Kidney glomerular epithelial cell (primary cell): ENCODE data around the gene MROH7.

ENCODE experiments used
- DNase-seq: peaks from one replicate; lab custom pipeline; 2025; lab: John Stamatoyannopoulos, UW

The MROH7 gene

DNA sequence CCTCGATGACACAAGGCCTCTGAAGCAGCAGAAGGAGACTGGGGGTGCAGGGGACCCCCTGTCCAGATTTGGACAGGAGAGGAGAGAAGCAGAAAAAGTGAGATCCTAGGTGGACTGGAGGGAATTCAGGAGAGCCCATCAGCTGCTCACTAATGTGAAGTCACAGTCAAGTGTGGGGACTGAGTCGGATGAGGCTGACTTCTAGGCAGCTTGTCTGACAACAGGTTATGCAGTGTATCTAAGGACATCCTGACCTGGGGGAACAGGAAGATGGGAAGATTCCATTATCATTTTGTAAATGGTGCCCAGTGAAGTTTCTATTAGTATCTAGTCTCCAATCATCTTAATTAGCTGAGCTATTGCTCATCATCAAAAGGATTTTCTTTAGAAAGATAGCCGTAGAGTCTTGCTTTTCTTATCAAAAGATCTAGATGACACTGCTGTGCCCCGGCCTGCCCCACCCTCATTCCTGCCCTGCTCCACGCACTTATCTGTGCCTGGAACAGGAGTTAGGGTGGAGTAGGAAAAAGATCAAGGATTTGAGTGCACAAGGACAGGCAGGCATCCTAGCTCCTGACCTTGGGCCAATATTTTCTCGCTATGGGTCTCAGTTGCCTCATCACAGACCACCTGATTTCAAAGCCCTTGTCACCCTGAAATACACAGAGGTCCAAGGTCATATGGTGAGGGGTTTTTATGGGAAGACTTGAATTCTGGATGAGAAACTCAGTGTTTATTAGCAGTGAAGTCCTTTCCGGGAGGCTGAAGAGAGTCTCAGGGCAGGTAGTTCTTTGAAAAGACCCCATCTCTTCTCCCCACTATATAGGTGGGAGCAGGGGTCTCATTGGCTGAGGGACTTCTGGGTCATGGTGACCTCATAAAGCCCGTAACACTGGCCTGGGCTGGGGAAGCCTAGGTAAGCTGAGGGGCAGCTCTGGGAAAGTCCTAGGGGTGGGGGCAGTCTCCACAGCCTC is at the start of gene MROH7:
Gene MROH7 (plus strand): TSS at position 924 of the 974 bp plus-strand sequence. CDS start 11,141 bp downstream, outside the sequence.
- DNase-seq: no peak

DNA sequence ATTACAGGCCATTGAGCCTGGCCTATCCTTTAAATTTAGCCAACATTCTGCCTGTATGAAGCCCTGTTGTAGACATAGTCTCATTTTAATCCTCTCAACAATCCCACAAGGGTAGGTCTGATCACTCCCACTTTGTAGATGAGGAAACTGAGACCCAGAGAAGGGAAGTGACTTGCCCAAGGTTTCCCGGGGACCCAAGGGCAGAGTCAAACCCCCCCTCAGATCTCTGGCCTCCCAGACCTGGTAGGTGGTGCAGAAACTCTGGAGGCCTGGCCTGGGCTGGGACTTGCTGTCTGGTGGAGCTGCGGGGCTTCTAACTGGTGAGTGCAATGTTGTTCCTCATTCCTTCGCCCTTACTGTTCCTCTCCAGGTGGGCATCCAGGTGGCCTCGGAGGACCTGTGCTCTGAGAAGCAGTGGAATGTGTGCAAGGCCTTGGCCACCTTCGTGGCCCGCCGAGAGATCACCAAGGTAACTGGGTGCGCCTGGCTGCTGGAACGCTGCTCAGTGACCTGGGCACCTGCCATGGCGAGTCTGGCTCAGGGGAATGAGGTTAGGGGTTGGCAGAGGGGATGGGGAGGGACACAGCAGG is 47.9 kb upstream of the MROH7 start:
- DNase-seq: no peak

DNA sequence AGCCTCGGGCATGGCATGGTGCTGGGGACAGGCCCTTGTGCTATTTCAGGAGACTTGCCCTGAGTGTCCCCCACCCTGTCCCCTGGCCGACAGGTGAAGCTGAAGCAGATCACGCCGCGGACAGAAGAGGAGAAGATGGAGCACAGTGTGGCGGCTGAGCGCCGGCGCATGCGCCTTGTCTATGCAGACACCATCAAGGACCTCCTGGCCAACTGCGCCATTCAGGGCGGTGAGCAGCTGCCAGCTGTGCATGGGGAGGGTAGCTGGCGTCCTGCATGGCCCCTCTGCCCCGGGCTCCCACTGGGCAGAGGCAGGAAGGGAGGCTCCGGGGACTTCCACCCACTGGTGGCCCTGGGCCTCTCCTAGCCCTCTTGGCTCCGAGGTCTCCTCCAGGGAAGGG is 47.1 kb upstream of the MROH7 start:
- DNase-seq: no peak

DNA sequence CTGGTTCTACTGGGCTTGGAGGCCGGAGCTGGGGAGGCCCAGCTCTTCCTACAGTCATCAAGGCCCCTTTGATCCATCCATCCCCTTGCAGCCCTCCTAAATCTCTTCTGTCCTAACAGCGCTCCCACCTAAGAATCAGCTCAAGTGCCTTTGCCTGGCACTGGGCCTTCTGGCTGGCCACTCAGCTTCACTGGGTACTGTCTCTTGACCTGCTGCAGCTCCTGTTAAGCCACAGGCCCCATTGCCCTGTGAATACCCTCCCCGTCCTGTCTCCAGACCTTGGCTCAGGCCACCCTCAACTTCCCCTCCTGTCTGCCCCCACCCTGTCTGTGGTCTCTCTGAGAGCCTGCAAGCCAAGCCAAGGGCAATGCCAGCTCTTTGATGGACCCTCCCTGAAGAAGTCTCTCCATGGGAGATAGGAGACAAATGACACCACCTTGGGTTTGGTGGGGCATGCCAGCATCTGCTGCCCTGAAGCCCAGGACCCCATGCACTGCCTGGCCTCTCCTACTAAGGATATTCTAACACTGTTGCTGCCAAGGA is 45.6 kb upstream of the MROH7 start:
- DNase-seq: no peak

DNA sequence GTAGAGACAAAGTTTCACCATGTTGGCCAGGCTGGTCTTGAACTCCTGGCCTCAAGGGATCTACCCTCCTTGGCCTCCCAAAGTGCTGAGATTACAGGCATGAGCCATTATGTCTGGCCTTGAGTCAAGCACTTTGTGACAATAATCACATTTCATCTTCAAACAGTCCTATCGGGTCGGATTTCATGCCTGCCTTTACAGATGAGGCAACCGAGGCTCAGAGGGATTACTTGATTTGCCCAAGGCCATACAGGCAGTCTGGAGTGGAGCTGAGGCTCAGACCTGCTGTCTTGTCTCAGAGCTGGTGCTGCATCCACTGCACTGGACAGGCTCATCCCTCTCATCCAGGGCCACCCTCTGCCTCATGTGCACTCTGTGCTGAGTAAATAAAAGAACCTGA is 44.8 kb upstream of the MROH7 start:
- DNase-seq: no peak

DNA sequence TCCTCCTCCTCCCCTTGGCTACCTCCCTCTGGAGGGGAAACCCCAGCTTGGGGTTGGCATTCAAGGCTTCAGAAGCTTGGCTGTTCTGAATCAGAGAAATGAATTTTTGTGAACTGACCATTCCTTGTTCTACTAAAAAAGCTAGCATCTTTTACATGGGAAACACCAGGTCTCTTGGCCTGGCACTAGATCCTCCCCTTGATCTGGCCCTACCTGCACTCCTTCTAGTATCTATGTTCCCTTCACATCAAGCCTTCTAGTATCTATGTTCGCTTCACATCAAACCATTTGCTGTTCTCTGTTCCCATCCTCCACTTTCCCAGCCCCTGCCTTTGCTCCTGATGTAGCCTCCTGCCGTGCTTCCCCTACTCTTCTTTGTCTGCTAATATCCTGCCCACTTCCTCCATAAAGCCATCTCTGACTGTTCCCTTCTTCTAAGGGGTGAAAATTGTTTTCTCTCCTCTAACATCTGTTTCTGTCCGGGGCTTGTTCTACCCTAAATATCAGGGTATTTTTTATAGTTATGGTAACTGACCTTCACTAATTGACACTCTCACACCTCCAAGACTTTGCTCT is 44.0 kb upstream of the MROH7 start:
- no peak for DNase-seq

DNA sequence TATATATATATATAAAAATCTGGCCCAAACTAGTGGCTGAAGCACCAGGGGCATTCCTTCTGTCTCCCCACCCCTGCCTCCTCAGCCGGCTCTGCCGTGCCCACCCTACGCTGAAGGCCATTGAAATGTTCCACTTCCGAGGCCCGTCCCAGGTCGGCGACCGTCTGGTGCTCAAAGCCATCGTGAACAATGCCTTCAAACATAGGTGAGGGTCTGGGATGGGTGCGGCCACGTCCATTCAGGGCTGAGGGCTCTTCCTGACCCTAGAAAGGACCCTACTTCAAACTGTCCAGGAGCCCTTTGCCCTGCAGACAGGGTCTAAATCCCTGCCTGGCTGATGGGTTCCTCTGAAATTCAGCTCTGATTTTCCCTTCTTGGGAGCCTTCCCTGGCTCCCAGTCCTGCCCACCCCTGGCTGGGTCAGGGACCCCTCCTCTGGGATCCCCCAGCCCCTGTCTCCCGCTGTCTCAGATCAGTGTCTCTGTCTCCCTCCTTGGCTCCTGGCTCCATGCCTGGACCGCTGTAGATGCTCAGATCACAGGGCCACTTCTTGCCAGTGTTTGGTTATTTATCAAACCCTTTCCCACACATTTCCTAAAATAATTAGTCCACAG is 42.3 kb upstream of the MROH7 start:
- no peak for DNase-seq

DNA sequence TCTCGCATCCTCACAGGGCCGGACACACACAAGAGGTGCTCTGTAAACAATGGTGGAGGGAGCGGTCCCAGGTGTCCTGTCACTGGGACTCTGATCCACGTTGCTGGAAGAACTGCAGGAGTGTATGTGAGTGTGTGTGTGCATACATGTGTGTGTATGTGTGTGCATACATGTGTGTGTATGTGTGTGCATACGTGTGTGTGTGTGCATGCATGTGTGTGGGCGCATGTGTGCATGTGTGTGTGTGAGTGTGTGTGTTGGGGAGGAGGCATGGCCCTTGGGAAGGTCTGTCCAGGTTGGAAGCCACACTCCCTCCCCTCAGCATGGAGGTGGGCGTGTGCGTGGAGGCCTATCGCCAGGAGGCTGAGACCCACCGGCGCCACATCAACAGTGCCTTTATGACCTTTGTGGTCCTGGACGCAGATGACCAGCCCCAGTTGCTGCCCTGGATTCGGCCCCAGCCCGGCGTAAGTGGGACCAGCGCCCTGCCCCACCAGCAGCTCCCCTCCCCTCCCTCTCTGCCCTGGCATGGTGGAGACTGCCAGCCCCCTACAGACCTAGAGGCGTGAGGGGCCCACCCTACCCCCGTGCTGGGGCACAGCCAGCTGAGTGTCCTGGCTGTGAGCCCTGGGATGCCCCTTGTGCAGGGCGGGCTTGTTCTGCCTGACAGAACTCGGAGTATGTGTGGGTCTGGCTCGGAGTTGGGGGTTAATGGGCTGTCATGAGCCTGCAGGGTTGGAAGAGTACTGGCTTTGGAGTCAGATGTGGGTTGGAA is 40.5 kb upstream of the MROH7 start:
- DNase-seq: peak; percentile 45

DNA sequence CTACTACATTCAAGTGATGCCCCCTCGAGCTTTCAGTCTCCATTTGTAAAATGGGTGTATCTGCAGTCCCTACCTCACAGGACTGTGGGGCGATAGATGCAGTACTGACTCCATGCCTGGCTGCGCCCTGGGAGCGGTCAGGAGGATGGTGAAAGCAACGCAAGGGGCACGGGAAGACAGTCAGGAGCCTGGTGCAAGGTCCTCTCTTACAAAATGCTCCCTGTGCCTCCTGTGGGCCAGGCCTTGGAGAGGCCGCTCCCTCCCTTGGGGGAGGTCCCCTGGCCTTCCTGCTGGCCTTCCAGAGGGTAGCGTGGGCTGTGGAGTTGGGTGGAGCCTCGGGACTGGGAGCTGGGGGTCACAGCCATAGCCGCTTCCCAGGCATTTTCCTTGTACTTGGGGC is 39.9 kb upstream of the MROH7 start:
- DNase-seq: no peak

DNA sequence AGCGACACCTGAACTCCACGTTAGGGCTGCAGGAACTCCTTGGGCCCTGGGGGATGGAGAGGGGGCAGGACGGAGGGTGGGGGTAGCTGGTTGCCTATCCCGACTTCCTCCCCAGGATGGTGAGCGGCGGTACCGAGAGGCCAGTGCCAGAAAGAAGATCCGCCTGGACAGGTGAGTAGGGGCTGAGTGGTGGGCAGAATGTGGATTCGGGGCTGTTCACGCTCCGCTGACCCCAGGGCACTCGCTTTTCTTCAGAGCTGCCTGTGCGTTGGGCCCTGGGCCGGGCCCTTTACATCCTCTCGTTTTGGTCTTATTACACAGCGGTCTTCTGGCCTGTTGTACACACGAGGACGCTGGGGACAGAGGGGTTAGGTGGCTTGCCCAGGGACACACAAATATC is 39.0 kb upstream of the MROH7 start:
- DNase-seq: no peak

DNA sequence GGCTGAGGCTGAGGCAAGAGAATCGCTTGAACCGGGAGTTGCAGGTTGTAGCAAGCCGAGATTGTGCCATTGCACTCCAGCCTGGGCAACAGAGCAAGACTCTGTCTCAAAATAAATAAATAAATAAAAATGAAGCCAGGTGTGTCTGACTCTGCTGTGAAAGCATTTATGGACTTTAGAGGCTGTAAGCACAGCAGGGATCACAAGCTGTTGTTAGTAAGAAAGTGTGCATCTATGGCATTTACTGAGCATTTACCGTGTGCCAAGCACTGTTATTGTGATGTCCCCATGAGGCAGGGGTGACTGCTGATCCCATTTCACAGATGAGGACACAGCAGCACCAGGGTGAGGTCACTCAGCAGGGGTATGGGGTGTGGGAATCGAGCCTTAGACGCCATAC is 38.3 kb upstream of the MROH7 start:
- DNase-seq: no peak

DNA sequence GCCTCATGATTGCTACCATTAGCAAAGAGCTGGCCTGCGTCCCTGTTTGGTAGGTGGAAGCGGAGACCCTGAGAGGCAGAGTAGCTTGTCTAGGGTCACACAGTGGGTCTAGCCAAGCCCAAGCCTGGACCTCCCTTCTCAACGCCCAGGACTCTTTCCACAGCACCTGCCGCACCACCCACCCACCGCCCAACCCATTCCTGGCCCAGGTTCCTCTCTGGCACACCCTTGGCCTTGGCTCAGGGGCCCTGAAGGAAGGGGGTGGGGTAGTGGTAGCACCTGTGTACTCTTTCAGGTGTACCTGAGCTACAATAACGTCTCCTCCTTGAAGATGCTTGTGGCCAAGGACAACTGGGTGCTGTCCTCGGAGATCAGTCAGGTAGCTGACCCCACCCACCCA is 37.5 kb upstream of the MROH7 start:
- no peak for DNase-seq

DNA sequence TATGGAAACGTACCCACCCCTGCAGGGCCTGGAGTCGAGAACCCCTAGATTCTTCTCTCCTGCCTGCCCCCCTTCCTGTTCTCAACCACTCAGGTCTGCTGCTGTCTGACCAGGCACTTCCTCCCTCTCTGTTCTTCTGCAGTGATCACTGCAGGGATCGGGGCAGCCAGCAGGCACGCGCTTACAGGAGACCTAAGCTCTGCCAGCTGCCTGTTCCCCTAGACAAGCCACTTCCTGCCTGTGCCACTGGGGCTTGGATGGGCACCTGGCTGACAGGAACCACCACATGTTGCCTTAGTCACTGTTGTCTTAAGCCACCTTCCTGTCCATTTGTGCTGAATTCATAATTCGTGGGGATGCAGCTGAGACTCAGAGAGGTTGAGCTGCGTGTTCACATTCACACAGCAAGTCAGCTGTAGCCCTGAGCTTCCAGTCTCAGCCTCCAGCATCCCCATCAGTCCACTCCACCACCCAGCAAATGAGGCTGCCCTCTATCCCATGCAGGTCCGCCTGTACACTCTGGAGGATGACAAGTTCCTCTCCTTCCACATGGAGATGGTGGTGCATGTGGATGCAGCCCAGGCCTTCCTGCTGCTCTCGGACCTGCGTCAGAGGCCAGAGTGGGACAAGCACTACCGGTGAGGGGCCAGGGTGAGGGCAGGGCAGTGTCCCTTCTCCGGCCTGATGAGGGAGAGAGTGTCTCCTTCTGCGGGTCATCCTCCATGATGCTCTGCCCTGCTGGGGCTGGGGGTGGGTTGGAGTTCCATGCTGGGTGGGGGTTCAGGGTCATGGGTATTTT is 36.8 kb upstream of the MROH7 start:
- DNase-seq: no peak

DNA sequence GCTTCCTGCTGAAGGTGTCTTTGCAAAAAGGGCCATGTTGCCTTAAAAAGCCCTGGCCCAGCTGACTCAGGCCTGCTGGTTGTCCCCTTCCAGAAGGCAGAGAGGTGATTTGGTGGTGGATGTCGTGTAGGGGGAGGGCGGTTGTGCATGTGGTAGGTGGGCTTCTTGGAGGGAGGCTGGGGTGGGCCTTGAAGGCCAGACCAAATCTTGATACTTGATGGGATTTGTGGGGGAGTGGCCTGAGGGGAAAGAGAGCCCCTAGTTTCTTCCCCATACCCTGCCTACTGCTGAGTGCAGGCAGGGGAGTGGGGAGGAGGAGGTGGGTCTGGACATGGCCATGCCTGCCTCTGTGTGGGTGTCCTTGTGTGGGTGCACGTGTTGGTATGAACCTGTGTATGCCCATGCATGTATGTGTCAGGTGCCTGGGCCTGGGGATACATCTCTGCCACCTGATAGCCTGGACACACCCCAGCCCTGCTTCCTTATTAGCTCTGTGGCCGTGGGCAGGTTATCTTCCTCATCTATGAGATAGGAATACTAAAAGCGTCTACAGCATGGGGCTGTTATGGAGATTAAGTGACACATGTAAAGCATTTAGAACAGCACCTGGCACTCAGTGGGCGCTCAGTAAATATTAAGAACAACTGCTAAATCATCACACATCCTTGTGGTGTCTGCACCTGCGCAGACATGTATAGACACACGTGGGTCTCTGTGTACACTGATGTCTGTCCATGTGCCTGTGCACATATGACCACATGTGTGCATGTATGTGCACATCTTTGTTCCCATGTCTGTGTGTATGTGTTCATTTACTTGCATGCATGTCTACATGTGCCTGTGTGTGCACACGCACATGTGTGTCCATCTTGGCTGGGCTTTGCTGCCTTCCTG is 35.2 kb upstream of the MROH7 start:
- no peak for DNase-seq

DNA sequence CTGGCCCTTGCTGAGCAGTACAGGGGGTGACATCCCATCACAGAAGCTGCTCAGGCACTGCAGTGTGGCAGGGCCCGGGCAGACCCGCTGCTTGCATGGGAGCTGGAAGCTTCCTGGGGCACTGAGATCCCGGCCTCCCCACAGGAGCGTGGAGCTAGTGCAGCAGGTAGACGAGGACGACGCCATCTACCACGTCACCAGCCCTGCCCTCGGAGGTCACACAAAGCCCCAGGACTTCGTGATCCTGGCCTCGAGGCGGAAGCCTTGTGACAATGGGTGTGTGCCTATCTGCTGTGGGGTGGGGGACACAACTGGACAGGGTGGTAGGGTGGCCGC is 34.6 kb upstream of the MROH7 start:
- DNase-seq: no peak

DNA sequence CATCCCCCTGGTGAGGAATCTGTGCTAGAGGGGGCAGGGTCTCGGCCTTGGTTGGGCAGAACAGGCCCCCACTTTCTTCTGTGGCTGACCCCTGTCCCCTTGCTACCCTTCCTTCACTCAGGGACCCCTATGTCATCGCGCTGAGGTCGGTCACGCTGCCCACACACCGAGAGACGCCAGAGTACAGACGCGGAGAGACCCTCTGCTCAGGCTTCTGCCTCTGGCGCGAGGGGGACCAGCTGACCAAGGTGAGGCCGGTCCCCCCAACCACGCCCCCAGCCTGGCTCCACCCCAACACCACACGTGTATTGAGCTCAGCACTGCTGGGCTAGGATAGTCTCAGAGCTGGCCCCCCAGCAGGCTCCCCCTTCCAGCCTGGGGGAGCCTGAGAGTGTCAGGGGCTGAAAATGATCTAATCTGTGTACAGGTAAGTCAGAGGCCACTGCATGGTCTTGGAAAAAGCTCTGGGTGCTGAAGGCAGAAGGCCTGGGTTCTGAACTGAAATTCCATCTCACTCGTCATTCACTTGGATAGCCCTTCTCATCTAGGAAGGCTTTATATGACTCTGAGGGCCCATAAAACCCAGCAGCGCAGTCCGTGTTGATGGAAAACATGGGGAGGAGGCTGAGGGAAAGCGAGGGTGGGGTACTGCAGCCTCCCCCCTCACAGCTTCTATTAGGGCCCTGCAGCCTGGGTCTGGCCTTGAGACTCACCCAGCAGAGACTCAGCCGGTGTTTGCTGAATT is 33.6 kb upstream of the MROH7 start:
- DNase-seq: no peak

DNA sequence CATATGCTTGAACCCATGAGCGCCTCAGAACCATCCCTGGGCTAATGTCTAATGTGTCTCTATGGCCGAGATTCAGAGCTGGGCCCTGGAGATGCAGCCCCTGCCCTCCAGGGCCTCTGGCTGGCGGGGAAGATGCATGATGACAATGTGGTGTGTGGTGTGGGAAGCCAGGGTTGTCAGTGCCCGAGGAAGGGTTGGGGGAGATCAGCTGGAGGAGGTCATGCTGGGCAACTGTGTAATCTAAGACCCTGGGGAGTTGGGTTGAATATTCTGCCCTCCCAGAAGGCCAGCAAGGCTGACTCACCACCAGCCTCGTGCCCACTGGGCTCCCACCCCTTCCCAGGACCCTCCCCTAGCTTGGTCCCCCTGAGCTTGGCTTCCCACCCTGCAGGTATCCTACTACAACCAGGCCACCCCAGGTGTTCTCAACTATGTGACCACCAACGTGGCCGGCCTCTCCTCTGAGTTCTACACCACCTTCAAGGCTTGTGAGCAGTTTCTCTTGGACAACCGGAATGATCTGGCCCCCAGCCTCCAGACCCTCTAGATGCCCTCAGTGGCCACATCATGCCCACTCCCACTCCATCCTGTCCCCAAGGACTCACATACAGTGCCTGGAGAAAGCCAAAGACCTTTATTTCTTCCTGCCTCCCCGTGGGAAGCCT is 32.9 kb upstream of the MROH7 start:
- DNase-seq: no peak

DNA sequence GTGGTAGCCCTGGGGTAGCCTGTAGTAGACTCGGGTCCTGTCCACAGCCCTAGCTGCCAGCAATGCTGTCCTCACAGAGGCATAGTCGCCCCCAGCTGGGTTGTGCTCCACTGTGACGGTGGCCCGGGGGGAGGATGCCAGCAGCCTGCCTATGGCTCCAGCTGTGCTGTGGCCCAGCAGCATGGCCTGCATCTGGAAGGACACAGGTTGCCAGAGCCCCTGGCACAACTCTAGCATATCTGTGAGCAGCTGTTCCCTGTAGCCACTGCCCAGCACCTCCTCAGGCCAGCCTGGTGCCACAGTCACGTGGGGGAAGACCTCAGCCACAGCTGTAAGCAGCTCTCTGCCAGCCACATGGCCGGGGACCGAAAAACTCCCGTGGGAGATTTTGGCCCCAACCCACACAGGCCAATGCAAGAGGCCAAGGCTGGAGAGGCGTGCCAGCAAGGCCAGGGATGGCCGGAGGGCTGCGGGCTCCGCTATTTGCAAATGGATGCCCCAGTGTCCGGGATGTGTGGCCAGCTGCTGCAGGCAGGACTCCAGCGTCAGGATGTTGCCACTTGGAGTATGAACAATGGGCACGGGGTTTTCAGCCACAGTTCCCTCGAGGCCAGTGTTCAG is 32.2 kb upstream of the MROH7 start:
- no peak for DNase-seq
